ENCODE data around the gene LAMC1.

- TF ChIP-seq, protein P1, sequence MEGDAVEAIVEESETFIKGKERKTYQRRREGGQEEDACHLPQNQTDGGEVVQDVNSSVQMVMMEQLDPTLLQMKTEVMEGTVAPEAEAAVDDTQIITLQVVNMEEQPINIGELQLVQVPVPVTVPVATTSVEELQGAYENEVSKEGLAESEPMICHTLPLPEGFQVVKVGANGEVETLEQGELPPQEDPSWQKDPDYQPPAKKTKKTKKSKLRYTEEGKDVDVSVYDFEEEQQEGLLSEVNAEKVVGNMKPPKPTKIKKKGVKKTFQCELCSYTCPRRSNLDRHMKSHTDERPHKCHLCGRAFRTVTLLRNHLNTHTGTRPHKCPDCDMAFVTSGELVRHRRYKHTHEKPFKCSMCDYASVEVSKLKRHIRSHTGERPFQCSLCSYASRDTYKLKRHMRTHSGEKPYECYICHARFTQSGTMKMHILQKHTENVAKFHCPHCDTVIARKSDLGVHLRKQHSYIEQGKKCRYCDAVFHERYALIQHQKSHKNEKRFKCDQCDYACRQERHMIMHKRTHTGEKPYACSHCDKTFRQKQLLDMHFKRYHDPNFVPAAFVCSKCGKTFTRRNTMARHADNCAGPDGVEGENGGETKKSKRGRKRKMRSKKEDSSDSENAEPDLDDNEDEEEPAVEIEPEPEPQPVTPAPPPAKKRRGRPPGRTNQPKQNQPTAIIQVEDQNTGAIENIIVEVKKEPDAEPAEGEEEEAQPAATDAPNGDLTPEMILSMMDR (IDR thresholded peaks at IDR 0.05; ENCODE audit: poor library complexity, severe bottlenecking), result no peak
- no peak for TF ChIP-seq EZH2 (IDR thresholded peaks at IDR 0.05; ENCODE audit: borderline replicate concordance, insufficient read depth, low read length, poor library complexity, severe bottlenecking)
- TF ChIP-seq POLR2AphosphoS5 (IDR thresholded peaks at IDR 0.05), result no peak
- no peak for TF ChIP-seq TAF1 (IDR thresholded peaks at IDR 0.05; ENCODE audit: low read depth)
- TF ChIP-seq MXI1 (conservative IDR thresholded peaks at IDR 0.05; ENCODE audit: poor library complexity, severe bottlenecking), result no peak
These were observed 39.1 kb upstream of the LAMC1 start for GRCh38 chr1:182984138-182984537.

Data from neural cell (in vitro differentiated cells).